ENCODE data around the gene ARVCF.

The ARVCF gene

DNA sequence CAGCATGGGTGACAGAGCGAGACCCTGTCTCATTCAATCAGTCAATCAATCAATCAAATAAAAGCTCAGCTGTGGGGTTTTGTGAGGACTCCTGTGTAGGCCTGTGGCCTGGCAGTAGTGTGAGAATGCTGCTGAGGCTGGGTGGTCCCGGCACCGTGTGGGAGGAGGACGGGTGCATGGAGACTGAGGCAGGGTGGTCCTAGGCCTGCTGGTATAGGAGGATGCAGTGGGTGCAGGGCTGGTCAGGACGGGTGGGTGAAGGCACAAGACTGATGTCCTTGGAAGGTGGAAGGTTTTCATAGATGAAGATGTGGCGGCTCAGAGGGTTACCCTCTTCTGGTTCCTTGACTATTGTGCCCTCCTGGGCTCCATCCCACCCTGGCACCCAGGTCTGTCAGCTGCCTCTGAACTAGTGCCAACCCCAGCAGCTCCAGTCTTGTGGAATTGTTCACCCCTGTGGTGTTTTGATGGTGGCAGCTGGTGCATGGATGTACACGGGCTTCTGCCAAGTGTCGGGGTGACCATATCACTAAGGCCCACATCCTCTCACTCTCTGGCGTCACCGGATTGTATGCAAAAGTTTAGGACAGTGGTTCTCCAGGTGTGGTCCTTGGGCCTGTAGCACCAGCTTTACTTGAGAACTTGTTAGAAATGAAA, 28.0 kb upstream of the ARVCF start:
- no peak overlapping the region for H3K9ac ChIP-seq (ENCODE audit: low read depth, low read length)
- H3K4me3 ChIP-seq (ENCODE audit: low read depth, low read length) = no peak overlapping the region
- H3K36me3 ChIP-seq (ENCODE audit: control insufficient read depth, insufficient read depth, low read length) = peaks cover 2% of the 10 kb centered on the region
- no peaks in the 10 kb centered on the region for H3K9me3 ChIP-seq (ENCODE audit: control insufficient read depth, insufficient read depth, low read length)
- no peaks in the 10 kb centered on the region for H3K27me3 ChIP-seq (ENCODE audit: control insufficient read depth, insufficient read depth, low read length)
- no peaks in the 10 kb centered on the region for H3K4me1 ChIP-seq (ENCODE audit: control insufficient read depth, insufficient read depth, low read length)

DNA sequence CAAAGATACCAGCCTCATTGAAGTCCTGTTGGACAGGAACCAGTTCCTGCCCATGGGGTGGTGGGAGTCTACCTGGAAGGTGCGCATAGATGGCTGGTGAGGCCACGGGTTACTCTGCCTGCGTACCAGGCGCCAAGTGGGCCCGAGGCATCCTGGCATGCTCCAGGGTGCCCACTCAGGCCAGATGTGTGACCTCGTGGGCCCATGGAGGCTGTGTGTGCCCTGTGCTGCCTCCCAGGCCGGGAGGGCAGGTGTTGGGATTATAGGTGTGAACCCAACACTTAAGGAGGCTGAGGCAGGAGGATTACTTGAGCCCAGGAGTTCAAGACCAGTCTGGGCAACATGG, 27.3 kb upstream of the ARVCF start:
- H3K4me1 ChIP-seq (ENCODE audit: control insufficient read depth, insufficient read depth, low read length) = no peaks in the 10 kb centered on the region
- peaks cover 2% of the 10 kb centered on the region for H3K36me3 ChIP-seq (ENCODE audit: control insufficient read depth, insufficient read depth, low read length)
- H3K4me3 ChIP-seq (ENCODE audit: low read depth, low read length) = no peak overlapping the region
- no peaks in the 10 kb centered on the region for H3K9me3 ChIP-seq (ENCODE audit: control insufficient read depth, insufficient read depth, low read length)
- H3K9ac ChIP-seq (ENCODE audit: low read depth, low read length) = no peak overlapping the region
- H3K27me3 ChIP-seq (ENCODE audit: control insufficient read depth, insufficient read depth, low read length) = no peaks in the 10 kb centered on the region

DNA sequence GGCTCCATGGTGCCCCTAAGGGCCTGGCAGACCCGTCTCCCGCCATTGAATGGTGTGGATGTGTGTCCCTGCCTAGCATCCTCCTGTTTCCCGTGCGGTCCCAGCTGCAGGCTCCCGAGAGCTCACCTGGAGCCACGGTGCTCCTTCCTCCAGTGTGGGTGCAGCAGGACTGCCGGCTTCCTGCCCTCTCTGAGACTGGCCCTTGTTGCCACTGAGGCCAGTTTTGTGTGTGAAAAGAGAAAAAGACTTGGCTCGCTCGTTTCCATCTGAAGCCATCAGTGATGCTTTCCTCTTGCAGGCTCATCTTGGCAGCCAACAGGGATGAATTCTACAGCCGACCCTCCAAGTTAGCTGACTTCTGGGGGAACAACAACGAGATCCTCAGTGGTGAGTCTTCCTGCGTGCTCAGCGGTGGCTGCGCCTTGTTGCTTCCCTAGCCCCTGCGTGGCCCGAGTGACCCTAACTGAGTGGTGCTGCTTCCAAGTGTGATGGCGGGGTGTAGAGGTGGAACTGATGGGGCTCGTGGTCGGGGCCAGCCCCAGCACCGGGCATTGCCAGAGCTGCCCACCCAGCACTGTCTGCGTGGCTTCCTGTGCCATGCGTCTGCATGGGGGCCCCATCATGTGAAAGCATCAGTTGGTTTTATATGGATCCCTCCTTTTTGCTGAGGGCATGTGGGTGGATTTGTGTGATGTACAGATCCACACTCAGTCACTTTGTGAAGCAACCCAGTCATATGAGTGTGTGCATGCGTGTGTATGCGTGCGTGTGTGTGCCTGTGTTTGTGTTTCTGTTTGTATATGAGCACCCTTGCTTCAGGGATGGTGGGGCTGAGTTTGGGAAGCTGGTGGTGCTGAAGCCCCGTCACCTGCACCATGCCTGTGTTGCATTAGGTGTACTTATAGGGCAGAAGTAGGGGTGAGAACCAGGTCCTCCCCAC, 26.7 kb upstream of the ARVCF start:
- Histone ChIP-seq H3K9ac (ENCODE audit: low read depth, low read length) (no peak overlapping the region), H3K36me3 (ENCODE audit: control insufficient read depth, insufficient read depth, low read length) (peaks cover 2% of the 10 kb centered on the region), H3K4me3 (ENCODE audit: low read depth, low read length) (no peak overlapping the region), H3K4me1 (ENCODE audit: control insufficient read depth, insufficient read depth, low read length) (no peaks in the 10 kb centered on the region), H3K9me3 (ENCODE audit: control insufficient read depth, insufficient read depth, low read length) (no peaks in the 10 kb centered on the region), H3K27me3 (ENCODE audit: control insufficient read depth, insufficient read depth, low read length) (no peaks in the 10 kb centered on the region)

DNA sequence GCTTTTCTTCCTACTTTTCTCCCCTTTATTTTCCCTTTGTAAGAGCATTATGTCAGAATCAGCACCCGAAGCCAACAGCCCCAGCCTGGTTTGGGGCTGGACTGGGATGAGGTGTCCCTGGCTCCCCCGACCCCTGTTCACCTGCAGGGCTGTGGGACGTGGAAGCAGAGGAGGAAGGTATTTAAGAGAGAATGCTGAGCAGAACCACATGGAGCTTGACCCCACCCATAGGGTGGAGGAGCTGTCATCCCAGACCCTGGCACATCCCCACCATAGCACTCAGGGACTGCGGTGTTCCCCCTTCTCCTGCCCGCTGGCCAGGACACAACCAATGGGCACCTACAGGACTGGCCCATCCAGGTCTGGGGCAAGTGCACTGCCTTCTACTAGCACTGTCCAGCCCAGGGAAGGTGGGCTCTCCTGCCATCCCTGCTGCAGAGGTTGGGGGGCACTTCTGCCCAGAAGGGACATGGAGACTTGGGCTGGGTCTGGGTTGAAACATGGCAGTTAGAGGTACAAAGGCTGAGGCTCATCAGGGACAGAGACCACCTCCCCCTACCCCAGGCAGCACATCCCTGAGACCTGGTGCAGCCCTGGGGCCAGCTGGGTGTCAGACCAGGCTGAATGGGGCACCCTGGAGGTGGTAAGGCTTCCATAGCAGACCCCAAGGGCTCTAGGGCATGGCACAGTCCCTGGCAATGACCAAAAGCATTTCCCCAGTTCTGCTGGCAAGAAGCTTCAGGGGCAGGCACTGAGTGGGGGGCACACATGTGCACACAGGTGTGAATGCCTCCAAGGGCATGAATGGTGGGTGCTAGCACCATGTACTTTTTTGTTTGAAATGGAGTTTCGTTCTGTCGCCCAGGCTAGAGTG, 23.9 kb upstream of the ARVCF start:
- H3K4me3 ChIP-seq (ENCODE audit: low read depth, low read length) = no peak overlapping the region
- no peaks in the 10 kb centered on the region for H3K4me1 ChIP-seq (ENCODE audit: control insufficient read depth, insufficient read depth, low read length)
- H3K9me3 ChIP-seq (ENCODE audit: control insufficient read depth, insufficient read depth, low read length) = no peaks in the 10 kb centered on the region
- peaks cover 2% of the 10 kb centered on the region for H3K36me3 ChIP-seq (ENCODE audit: control insufficient read depth, insufficient read depth, low read length)
- H3K9ac ChIP-seq (ENCODE audit: low read depth, low read length) = no peak overlapping the region
- no peaks in the 10 kb centered on the region for H3K27me3 ChIP-seq (ENCODE audit: control insufficient read depth, insufficient read depth, low read length)

DNA sequence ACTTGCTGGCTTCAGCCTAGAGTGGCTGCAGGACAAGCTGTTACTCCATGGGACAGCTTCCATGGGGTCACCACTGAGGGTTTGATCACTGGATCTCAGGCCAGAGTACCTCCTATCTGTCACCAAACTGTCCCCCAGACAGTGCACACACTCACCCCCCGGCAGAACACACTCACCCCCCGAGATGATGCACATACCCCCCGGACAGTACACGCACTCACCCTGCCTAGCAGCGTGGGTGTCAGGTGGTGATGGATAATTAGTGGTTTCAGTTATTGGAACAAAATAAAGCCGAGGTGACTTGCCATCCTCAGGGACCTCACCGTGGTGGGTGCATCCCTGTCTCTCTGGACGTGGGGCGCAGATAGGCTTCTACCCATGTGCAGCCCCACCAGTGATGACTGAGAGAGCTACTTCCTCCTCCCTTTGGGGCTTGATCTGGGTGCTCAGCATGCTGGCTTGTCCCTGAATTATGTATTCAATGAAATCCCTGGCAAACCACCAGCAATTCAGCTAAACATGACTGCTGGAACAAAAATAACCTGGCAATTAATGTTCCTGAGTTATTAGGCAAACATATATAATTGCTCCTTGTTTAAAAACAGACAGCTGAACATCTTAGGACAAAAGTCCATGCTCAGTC, 23.2 kb upstream of the ARVCF start:
- H3K9me3 ChIP-seq (ENCODE audit: control insufficient read depth, insufficient read depth, low read length) = no peaks in the 10 kb centered on the region
- H3K4me3 ChIP-seq (ENCODE audit: low read depth, low read length) = no peak overlapping the region
- H3K36me3 ChIP-seq (ENCODE audit: control insufficient read depth, insufficient read depth, low read length) = peaks cover 2% of the 10 kb centered on the region
- H3K4me1 ChIP-seq (ENCODE audit: control insufficient read depth, insufficient read depth, low read length) = no peaks in the 10 kb centered on the region
- no peaks in the 10 kb centered on the region for H3K27me3 ChIP-seq (ENCODE audit: control insufficient read depth, insufficient read depth, low read length)
- no peak overlapping the region for H3K9ac ChIP-seq (ENCODE audit: low read depth, low read length)

DNA sequence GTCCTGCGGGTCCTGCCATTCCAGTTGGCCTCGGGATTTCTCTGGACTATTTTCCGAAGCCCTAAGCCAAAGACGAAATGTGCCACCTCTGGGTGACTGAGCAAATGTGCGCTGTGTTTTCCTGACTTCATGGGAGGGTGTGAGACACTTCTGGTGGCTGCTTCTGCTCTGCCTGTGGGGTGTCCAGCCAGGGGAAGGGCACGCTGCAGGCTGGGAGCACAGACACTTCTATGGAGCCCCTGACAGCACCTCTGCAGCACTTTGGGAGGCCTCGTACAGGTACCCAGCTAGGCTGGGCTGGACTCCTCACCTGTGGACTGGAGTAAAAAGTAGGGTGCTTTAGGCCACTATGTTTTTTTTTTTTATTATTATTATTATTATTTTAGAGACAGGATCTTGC, 22.0 kb upstream of the ARVCF start:
- Histone ChIP-seq H3K4me3 (ENCODE audit: low read depth, low read length) (no peak overlapping the region), H3K27me3 (ENCODE audit: control insufficient read depth, insufficient read depth, low read length) (no peaks in the 10 kb centered on the region), H3K36me3 (ENCODE audit: control insufficient read depth, insufficient read depth, low read length) (peaks cover 2% of the 10 kb centered on the region), H3K4me1 (ENCODE audit: control insufficient read depth, insufficient read depth, low read length) (no peaks in the 10 kb centered on the region), H3K9me3 (ENCODE audit: control insufficient read depth, insufficient read depth, low read length) (no peaks in the 10 kb centered on the region), H3K9ac (ENCODE audit: low read depth, low read length) (no peak overlapping the region)

DNA sequence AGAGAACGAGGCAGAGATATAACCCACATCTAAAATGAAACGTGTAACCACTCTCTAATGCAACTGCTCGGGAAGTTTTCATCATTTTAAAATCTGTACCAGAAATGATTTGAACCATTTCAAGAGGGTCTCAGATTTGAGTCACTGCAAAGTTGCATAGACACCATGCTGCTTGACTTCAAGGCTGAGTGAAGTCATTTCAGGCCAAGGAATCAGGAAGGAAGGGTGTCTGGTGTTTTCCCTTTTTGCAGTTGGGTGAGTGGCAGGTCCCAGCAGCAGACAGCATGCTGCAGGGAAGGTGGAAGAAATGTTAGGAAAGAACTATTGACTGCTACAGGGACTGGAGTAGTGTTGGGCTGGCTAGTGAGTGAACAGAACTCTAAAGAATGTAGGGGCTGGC, 20.8 kb upstream of the ARVCF start:
- no peak overlapping the region for H3K9ac ChIP-seq (ENCODE audit: low read depth, low read length)
- H3K4me3 ChIP-seq (ENCODE audit: low read depth, low read length) = no peak overlapping the region
- no peaks in the 10 kb centered on the region for H3K27me3 ChIP-seq (ENCODE audit: control insufficient read depth, insufficient read depth, low read length)
- no peaks in the 10 kb centered on the region for H3K4me1 ChIP-seq (ENCODE audit: control insufficient read depth, insufficient read depth, low read length)
- no peaks in the 10 kb centered on the region for H3K9me3 ChIP-seq (ENCODE audit: control insufficient read depth, insufficient read depth, low read length)
- H3K36me3 ChIP-seq (ENCODE audit: control insufficient read depth, insufficient read depth, low read length) = no peaks in the 10 kb centered on the region

DNA sequence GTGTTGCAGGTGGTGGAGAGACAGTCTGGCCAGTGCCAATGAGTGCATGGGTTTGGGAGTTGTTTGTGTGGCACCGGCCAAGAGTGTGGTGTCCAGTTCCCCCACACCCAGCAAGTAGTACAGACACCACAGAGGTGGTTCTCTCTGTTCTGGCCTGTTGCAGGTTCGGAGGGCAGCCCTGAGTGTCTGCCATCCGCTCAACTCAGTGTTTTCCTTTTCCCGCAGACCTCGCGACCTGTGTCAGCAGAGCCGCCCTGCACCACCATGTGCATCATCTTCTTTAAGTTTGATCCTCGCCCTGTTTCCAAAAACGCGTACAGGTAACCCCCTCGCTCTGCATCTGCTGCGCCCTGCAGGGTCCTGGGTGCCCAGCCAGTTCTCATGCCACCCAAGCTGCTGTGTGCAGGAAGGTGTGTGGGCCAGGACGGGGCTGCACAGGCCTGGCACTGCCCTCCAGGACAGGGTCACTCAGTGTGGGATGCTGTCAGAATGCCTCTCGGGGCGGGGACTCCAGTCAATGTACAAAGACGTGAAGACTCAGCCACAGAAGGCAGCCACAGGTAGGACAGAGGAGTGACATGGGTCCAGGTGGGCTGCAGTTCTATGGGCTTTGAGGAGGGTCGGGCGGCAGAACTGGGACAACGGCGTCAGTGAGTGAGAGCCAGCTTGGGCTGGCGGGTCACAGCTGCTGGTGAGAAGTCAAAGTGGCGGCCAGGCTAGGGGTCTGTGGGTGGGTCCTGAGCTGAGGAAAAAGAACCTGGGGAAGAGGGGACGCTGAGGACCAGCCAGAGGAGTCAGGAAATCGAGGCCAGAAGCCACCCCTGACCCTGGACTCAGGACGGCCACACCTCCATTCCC, 20.1 kb upstream of the ARVCF start:
- Histone ChIP-seq H3K27me3 (ENCODE audit: control insufficient read depth, insufficient read depth, low read length) (no peaks in the 10 kb centered on the region), H3K9me3 (ENCODE audit: control insufficient read depth, insufficient read depth, low read length) (no peaks in the 10 kb centered on the region), H3K4me3 (ENCODE audit: low read depth, low read length) (no peak overlapping the region), H3K4me1 (ENCODE audit: control insufficient read depth, insufficient read depth, low read length) (no peaks in the 10 kb centered on the region), H3K9ac (ENCODE audit: low read depth, low read length) (no peak overlapping the region), H3K36me3 (ENCODE audit: control insufficient read depth, insufficient read depth, low read length) (no peaks in the 10 kb centered on the region)

DNA sequence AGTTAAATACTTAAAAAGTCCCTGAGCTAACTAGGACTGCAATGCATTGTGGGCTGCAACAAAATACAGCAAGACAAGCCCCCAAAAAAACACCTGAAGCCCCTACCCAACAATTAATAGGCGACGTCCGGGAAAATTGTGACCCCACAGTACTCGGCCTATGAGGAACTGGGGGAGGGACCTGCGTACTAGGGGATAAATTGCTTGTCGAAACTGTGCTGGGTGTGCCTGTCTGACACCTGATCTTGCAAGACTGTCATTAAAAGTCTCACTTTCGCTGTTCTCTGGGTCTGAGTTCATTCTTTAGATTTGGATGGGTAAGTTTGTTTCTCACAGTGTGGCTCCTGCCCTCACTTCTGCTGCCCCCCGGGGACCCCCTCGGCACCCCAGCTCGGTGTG, 19.5 kb upstream of the ARVCF start:
- H3K4me3 ChIP-seq (ENCODE audit: low read depth, low read length) = no peak overlapping the region
- no peaks in the 10 kb centered on the region for H3K36me3 ChIP-seq (ENCODE audit: control insufficient read depth, insufficient read depth, low read length)
- no peaks in the 10 kb centered on the region for H3K9me3 ChIP-seq (ENCODE audit: control insufficient read depth, insufficient read depth, low read length)
- H3K4me1 ChIP-seq (ENCODE audit: control insufficient read depth, insufficient read depth, low read length) = no peaks in the 10 kb centered on the region
- H3K27me3 ChIP-seq (ENCODE audit: control insufficient read depth, insufficient read depth, low read length) = no peaks in the 10 kb centered on the region
- no peak overlapping the region for H3K9ac ChIP-seq (ENCODE audit: low read depth, low read length)

DNA sequence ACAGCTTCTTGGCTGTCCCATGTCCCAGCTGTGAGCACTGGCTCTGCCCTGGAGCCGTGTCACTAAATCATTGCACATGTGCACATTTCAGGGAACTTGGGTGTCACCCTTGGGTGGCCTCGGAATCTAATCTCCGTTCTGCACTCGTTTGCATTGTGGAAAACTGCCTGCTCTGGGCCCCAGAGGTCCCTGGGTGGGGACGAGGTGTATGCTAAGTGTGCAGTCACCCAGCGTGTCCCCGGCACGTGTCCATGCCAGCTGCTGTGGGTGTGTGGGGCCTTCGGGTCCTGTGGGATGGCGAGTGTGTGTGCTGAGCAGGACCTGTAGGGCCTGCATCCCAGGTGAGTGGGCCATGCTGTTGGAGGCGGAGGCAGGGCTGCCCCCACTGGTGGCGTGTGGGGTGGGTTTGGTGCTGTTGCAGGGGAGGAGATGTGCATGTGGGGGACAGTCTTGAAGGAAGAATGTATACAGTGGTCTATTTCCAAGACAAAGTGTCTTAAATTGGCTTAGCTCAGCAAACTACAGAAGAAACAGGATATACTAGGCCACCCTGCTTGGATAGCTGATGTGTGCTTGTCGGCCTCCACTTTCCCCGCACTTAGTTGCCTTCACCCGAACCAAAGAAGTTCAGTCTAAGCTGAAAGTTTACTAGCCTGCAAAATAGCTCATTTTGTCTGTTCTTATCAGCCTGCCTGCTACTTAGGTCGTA, 18.9 kb upstream of the ARVCF start:
- H3K36me3 ChIP-seq (ENCODE audit: control insufficient read depth, insufficient read depth, low read length) = no peaks in the 10 kb centered on the region
- no peaks in the 10 kb centered on the region for H3K4me1 ChIP-seq (ENCODE audit: control insufficient read depth, insufficient read depth, low read length)
- H3K27me3 ChIP-seq (ENCODE audit: control insufficient read depth, insufficient read depth, low read length) = no peaks in the 10 kb centered on the region
- H3K9me3 ChIP-seq (ENCODE audit: control insufficient read depth, insufficient read depth, low read length) = no peaks in the 10 kb centered on the region
- H3K4me3 ChIP-seq (ENCODE audit: low read depth, low read length) = no peak overlapping the region
- H3K9ac ChIP-seq (ENCODE audit: low read depth, low read length) = no peak overlapping the region
